ENCODE measurements around the gene PELI2.

Gene PELI2

DNA sequence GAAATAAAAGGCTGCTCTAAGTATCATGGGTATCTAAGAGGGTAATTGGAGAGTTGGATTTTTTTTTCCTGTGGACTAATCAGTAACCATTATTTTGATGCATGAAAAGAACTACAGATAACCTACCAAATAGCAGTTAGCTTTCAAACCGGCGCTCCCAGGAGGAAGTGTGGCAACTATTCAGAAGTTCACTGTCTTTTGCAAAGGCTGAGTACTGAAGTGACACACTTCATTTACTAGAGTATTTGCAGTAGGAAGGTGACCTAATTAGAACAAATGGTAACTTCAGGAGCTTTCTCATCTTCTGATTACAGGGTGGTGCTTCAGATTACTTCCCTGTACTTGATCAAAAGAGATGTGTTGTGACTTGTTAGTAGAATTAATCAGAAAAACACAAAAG is 87.7 kb downstream of the PELI2 start:
- DNase-seq (ENCODE audit: low read depth in 2 of 2) = no peak

DNA sequence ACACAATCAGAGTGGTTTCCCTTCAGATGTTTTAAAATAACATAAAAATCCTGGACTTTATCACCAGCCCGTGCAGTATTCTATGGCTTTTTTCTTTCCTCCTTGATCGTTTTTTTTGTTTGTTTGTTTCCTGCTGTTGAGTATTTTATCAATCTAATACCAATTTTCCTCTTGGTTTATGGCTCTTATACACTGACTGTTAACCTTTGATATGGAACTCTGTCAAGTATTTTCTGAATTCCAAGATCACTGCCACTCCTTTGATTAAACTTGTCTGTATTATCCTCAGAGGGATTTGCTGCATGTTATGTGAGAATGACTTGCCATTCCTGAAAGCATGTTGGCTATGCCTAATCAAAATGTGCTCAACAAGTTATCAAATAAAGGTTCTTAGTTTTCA is 88.4 kb downstream of the PELI2 start:
- DNase-seq (ENCODE audit: low read depth in 2 of 2) = no peak

DNA sequence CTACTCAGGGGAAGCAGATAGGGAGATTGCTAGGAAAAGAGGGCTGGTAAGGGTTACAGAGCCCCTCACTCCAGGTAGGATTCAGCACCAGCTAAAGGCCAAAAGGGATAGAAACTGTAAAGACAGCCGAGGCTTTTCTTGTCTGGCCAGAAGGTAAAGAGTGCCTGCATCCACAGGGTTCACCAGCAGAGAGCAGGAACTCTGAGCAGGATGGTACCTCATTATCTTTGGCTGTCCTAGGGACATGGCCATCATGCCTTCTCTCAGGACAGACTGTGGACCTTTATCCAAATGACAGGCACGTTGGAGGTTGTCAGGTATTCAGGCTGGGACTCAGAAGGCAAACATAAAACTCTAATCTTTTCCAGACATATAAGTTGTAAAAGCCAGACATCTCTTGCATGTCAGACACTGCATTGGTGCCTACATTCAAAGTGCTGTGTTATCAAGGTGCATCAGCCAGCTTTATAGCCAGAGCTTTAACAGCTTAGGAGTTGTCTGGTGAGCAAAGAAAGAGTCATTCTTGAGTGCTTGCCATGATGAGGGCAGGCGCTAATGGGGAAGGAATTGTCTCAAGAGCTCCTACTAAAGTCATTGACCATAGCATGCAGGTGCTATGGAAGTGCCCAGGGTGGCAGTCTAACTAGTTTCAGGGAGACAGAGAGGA is 89.5 kb downstream of the PELI2 start:
- no peak for DNase-seq (ENCODE audit: low read depth in 2 of 2)

DNA sequence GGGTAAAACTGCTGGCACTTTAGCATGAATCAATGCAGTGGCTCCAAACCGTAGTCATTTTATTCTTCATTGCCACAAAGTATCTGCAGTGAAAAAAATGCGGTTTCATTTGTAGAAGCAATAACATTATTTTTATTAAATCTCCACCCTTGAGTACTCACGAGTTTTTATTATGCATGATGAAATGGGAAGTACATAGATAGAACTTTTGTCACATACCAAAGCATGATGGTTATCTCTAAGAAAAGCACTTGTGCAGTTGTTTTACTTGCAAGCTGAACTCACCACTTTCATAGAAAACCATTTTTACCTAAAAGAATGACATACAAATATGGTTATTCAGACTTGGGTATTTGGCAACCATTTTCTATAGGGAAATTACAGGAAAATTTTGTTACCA is 90.3 kb downstream of the PELI2 start:
- no peak for DNase-seq (ENCODE audit: low read depth in 2 of 2)

DNA sequence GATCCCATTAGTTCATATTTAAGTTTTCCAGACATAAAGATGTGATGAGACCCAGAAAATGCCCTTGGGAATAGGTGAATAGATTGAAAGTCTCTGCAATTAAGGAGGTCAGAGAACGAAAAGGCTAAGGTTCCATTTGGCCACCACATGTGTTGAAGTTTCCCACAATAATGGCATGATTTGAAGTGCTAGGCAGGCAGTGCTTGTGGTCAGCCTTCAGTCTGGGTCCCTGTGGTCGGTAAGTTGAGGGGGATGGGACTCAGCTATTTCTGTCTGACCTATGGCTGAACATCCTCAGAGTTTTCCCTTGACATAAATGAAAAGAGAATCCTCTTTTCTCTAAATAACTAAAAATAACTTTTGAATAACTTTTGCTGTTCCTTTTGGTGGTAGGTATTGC is 92.4 kb downstream of the PELI2 start:
- DNase-seq (ENCODE audit: low read depth in 2 of 2) = no peak

DNA sequence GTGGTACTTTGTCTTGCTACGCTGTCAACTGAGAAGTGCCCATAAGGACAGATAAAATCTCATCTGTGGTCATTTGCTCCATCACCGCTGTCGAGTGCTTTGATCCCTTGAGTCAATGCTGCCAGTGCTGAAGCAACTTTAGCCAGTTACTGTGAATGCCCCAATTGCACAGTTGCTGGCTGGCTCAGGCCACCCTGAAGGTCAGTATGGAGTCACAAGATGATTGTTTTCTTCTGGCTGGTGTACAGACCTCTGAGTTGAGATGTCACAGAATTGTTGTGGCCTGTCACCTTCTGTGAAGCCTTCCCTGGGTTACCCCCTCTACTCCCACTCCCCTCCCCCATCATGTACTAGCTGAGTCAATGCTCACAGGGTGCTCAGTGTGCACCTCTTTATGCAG is 92.9 kb downstream of the PELI2 start:
- DNase-seq (ENCODE audit: low read depth in 2 of 2) = no peak

DNA sequence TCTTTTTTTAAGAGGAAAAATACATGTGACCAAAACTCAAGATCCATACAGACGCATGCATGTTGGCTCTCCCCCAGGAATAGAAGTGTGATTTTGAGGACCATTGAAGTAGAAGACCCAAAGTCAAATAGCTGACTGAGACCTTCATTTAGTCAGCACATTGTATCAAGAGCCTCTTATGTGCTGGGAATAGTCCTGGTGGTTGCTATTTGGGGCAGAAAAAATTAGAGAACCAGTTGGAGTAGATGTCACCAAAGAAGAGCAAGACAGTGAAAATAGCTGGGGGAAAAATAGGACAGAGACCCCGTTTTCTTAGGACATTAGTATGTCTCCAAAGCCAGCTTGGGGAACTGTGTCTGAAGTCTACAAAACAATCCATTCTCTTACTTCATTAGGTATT is 93.6 kb downstream of the PELI2 start:
- DNase-seq (ENCODE audit: low read depth in 2 of 2) = no peak

DNA sequence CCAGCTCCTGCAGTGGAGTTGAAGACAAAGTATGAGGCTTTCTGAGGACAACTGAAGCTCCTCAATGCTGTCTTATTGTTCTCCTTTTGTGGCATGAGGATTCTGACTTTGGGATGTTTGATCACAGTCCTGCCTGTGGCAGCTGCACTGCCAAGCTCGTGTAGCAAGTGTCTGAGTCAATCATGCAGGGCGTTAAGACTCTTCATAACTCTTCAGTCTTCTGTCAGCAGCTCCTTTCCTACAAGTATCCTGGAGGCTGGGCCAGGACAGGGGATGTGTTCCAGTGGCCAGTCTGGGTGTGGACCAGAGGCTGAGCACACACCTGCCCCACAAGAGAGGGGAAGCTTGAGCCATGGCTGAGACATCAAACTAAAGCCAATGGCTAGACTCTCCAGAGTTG is 94.3 kb downstream of the PELI2 start:
- DNase-seq (ENCODE audit: low read depth in 2 of 2) = no peak

DNA sequence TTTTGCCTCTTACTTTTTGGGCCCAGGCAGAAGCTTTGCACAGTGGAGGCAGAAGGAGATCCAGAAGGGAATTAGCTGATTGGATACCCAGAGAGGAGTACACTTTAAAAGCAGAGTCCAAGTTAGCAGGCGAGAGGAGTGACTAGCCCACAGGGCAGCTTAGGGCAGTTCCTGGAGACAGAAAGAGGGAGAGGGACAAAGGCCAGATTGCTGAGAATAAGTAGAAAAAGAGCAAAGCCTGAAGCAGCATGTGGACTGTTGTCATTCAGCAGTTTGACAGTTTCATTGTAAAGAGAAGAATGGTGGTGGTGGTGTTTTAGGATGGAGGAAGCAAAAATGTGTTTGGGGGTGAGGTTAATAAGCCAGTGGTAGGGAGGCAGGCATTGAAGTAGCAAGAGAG is 95.1 kb downstream of the PELI2 start:
- no peak for DNase-seq (ENCODE audit: low read depth in 2 of 2)

DNA sequence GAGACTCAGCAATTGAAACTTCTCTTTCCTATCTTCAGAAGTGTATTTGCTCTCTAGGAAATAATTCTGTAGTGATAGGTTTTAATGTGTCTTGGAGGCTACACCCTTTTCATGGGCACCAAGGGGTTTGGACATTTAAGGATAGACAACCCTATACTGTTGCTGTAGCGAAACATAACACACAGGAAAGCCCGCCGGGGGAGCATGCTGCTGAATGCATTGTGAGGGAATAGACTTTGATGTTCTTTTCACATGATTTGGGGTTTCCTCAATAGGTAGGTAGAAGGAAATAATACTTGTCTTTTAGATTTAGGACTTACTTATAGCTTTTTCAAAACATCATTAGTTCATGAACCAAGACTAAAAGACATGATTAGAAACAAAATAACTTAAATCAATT is 97.0 kb downstream of the PELI2 start:
- DNase-seq (ENCODE audit: low read depth in 2 of 2) = no peak

DNA sequence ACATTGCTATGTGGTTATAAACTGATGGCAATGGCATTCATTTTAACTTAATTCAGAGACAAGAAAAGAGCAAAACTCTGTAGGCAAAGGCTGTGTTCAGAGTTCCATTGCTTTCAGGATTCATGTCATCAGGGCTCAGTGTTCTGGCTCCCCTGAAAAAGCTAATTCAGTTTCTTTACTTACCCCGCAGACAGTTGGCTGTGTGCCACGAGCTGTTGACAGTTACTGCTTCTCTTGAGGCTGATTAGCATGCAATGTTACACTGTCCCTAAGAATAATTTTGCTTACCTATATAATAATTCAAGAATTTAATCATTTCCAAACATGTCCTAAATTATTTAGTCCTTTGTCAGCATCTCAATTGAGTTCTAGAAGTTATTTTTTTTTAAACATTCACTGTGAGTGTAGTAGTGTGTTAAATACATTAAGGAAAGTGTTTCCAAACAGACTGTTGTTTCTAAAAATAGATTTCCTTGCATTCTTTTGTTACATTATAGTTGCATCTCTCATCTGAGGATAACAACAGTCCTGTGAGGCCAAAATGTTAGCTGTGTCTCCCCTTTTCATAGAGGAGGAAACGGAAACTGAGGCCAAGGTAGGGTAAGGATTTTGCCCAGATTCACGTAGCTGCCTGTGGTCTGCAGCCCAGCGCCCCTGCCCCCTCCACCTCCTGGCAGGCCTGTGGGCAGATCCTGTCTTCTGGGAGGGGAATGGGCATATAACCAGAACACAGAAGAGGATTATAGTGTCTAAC is 98.6 kb downstream of the PELI2 start:
- peak; percentile 38 to 41 for DNase-seq (ENCODE audit: low read depth in 2 of 2)

DNA sequence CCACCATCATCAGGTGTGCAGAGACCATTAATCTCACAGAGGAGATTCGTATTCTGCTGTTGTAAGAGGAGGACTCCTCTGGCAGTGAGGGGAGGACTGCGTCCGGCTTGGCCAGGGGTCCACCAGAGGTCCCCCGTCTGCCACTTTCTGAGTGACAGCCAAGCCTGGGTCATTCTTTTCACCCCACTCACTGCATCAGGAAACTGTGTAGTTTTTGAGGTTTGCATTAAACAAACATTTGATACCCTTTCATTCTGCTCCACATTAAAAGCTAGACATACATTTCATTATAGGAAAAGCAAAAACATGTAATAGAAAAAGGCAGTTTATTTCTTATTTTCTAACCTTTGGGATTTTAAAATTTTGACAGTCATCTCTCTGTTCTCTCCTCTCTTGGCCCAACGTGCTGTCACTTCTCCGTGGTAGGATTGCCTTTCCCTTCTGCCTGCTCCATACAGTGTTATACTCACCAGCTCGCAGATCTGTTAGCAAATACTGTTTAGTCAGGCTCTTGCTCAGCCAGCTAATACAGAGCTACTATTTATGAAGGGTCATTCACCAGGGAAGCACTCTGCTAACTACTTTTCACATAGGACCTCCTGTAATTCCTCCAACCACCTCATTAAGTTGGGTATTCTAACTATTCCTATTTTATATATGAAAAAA is 99.3 kb downstream of the PELI2 start:
- DNase-seq (ENCODE audit: low read depth in 2 of 2) = no peak

DNA sequence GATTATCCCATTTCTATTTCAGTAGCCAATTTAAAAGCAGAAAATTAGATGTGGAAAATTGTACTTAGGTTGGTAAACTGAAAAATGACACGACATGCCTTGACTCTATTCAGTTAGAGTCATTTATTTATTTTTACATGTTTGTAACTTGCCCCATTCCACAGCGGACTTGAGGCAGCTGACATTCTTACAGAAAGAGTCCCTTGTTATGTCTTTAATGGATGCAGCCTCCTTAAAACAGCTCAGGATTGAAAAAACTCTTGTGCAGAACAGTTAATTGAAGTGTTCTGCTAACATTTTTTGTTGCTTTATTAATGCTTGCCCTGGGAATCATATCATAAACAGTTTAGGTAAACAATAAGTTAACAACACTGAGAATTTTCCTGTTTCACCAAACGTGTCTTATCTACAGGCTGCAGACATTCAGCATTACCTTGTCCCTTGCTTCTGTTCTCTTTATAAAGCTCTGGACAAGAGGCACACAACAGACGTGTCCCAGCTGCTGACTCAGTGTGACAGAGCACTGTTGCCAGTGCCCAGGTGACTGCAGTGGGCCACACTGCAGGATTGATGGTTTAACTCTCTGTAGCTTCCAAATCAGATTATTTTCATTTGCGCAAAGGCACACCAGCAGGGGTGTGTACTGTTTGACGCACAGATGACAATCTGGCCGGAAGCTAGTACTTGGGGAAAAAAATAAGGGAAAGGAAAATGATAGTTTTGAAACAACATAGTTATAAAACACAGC is 101.6 kb downstream of the PELI2 start:
- DNase-seq (ENCODE audit: low read depth in 2 of 2) = no peak

DNA sequence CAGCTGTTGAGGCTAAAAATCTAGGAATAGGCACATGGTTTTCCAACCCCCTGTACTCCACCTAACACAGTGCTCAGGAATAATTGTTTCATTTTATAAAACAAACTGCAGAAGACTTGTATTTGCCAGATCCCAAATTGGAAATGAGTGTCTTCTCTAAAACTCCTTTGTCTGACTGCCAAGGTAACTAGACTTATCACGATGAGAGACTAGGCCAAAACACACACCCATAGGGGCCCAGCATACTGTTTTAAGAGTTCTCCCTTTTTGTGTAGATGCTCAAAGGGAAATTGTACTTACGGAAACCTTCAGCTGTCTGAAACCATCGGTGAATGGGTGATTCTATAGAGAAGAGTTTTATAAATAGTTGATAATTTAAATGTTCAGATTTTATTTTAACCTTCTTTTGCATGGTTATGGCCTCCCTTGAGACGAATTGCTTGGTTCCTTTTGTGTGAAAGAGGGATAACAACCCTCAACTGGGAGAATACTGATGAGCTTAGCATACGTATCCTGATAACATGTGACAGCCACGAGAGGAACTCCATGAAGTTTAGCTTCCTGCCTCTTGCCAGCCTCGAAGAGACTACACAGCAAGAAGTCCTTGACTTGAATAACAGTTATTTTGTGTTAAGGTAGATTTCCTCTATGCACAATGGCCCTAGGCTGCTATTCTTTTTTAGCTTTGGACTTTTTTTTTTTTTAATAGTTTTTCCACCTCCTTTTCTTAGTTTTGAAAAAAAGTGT is 103.3 kb downstream of the PELI2 start:
- DNase-seq (ENCODE audit: low read depth in 2 of 2) = no peak

DNA sequence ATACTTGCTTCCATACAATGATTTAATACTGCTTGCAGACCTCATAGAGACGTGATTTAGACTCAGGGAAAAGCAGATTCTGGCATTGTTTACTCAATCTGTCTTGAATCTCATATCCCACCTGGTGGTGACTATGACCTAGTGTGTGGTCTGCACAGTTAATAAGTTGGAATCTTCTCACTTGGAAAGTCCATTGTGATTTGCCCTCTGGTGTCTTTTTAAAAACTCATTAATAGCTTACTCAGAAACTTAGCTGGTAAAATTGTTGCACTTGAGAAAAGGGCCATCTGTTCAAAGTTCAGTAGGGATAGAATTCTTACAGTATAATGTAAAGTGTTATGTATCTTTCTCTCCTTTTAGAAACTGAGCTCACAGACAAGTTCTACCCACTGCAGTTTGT is 106.0 kb downstream of the PELI2 start:
- no peak for DNase-seq (ENCODE audit: low read depth in 2 of 2)

DNA sequence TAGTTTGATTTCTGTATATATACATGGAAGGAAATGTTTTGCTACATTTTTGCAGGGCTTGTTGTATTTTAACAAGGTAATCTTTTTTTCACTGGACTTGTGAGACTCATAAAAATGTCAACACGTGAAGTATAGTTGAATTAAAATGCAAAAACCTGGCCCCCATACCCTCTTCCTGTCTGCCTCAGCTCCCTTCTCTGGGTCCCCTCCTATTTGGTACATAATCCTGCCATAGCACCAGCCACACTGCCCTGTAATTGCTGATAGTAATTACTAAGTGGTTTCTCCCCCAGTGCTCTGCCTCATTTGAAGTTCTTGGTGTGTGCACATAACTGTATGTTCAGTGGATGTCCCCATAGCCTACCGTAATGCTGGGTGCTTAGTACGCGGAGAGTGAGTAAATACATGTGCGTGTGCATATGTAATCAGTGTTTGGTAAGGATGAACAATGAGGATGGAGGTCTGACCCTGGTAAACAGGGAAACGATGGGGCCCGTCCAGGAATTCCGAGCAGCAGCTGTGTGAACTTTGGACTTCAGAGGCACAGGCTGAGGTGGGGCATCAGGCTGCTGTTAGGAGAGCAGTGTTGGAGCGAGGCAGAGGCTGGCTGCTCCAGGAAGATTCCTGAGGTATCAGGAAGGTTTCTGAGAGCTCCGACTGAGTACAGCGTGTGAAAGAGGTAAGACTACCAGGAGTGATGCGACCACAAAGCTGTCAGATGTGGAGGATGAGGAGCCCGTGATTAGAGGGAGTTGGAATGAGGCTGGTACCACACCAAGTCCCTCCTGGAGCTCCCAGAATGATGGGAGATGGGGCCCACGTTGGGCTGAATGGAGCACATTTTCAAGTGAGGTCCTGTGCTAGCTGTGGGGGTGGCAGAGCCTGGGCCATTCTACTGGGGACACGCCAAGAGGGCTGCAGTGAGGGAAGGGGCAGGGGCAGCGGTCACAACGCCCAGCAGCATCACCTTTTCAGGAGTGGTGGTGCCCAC is 106.8 kb downstream of the PELI2 start:
- no peak for DNase-seq (ENCODE audit: low read depth in 2 of 2)

DNA sequence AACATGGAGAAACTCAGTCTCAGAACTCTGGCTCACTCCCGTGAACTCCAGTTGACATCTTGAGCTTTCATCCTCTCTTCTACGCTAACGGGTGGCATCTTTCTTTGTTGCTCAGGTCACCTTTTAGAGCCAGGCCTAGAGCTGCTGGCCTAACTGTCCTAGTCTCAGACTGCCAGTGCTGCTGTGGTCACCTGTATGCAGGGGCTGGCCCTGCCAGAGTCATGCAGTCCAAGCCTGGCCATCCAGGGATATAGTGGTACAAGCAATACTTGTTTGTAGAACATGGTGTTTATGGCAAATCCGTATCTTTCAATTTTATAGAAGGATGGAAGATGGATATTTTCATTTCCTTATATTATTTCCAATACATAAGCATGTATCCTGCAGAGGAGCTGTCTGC is 117.2 kb downstream of the PELI2 start:
- DNase-seq (ENCODE audit: low read depth in 2 of 2) = no peak

DNA sequence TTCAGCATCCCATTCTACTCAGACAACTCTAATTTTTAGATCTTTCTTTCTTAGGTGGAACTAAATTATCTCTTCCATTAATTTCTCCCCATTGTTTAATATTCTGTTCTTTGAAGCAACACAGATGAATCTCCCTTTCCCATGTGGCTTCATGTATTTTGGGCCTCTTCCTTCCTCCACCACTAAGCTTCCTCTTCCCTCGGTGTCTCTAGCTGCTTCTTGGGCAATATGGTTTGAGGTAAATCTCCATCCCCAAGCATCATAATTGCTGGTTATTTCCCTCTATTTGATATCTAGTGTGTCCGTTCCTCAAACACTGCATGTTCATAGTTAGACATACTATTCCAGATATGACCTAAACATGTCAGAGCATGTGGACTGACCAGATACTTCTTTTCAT is 119.2 kb downstream of the PELI2 start:
- no peak for DNase-seq (ENCODE audit: low read depth in 2 of 2)

DNA sequence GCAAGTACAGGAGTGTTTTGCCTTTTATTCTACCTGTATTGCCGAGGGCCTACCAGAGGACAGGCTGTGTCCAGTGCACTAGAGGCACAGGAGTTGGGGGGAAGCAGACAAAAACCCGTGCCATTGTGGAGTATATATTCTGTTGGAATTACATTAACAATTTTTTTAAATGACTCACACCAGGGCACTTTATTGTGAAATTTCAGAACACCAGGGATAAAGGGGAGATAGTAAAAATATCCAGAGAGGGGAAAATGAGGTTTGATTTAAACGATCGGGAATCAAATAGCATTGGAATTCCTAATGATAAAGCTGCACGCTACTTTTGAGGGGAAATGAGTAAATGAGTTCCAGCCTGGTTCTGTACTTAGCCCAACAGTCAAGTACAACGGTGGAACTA is 123.2 kb downstream of the PELI2 start:
- DNase-seq (ENCODE audit: low read depth in 2 of 2) = peak; percentile 16 to 20

DNA sequence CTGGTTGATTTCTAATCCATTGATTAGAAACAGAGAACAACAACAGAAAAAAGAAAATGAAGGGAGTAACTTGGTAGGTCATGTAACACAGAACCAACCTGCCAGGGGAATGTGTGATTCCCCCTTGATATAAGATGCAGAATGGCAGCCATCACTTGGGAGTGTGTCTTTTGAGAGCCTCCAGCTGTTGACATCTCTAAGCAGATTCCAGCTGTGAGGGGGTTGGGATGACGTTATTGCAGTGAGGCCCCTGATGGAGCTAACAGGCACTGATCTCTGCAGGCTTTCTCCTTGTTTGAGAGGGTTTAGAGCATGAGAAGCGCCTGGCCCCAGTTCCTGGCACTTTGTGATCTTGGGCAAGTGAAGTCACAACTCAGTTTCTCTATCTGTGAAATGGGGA is 124.9 kb downstream of the PELI2 start:
- DNase-seq (ENCODE audit: low read depth in 2 of 2) = no peak
